ENCODE data around the gene GNG8. TPM values are rescaled to one million over a fixed set of nuclear protein-coding genes. Genes with fewer than 3 reads are reported as not detected.

The GNG8 gene
- polyA plus RNA-seq, 1 of the 3 experiments (the other 2 are of a cell fraction), result not detected

DNA sequence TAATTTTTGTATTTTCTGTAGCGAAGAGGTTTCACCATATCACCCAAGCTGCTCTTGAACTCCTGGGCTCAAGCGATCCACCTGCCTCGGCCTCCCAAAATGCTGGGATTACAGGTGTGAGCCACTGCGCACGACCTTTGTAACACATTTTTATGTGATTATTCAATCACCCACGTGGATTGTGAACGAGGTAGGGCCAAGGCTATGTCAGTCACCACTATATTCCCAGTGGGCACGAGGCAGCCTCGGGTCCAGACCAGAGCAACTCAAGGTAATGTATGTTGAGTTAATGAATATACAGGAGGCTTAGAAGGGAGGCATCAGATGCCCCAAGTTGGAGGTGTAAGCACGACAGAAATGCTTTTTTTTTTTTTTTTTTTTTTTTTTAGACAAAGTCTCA lies 20.0 kb downstream of the GNG8 start (continued):
- TF ChIP-seq CTCF (IDR thresholded peaks at IDR 0.05) (no peak), FOSL2 (IDR thresholded peaks at IDR 0.05; ENCODE audit: borderline replicate concordance, low read depth) (no peak), GABPA (IDR thresholded peaks at IDR 0.05; ENCODE audit: low read depth) (no peak)

DNA sequence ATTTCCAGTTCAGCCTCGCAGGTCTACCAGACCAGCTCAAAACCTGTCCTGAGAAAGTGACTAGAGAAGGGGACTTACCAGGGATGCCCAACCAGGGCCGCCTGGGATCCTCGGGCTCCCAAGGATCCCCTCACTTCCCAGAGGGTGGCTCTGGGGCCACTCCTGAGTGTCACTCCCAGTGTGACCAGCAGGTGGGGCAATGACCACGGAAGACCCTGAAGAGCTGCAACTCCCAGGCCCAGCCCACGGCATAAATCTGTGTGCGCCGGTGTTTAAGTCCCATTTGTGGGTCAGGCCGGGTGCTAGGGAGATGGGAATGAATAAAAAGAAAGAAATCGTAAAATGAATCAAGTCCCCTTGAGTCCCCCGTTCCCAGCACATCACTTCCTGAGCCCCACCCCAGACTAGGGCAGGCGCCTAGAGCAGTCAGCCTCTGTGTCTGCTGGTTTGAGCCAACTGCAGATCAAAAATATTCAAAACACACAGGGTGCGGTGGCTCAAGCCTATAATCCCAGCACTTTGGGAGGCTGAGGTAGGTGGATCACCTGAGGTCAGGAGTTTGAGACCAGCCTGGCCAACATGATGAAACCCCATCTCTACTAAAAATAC lies 21.8 kb downstream of the GNG8 start:
- TF ChIP-seq RAD21 (IDR thresholded peaks at IDR 0.05; ENCODE audit: low read length) (peak; percentile 92), USF2 (IDR thresholded peaks at IDR 0.05; ENCODE audit: borderline replicate concordance, low read depth, low read length) (no peak), SMC3 (IDR thresholded peaks at IDR 0.05; ENCODE audit: low read depth, low read length) (peak; percentile 92), CTCF (IDR thresholded peaks at IDR 0.05) (peak; percentile 84), SIN3A (IDR thresholded peaks at IDR 0.05; ENCODE audit: borderline replicate concordance, low read depth, low read length) (no peak), MAX (IDR thresholded peaks at IDR 0.05; ENCODE audit: low read depth) (no peak), TAF1 (IDR thresholded peaks at IDR 0.05; ENCODE audit: borderline replicate concordance, low read depth, low read length) (0 out of 2 replicates have a peak, but pooled peaks have one; percentile 18), TEAD4 (IDR thresholded peaks at IDR 0.05; ENCODE audit: borderline replicate concordance, insufficient read depth) (no peak), NRF1 (IDR thresholded peaks at IDR 0.05; ENCODE audit: low read depth, low read length) (no peak), REST (IDR thresholded peaks at IDR 0.05; ENCODE audit: low read depth, low read length) (no peak), NFIC (IDR thresholded peaks at IDR 0.05; ENCODE audit: borderline replicate concordance) (no peak), FOXM1 (IDR thresholded peaks at IDR 0.05; ENCODE audit: low read depth) (no peak)
- TF ChIP-seq, protein P1, sequence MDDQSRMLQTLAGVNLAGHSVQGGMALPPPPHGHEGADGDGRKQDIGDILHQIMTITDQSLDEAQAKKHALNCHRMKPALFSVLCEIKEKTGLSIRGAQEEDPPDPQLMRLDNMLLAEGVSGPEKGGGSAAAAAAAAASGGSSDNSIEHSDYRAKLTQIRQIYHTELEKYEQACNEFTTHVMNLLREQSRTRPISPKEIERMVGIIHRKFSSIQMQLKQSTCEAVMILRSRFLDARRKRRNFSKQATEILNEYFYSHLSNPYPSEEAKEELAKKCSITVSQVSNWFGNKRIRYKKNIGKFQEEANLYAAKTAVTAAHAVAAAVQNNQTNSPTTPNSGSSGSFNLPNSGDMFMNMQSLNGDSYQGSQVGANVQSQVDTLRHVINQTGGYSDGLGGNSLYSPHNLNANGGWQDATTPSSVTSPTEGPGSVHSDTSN (IDR thresholded peaks at IDR 0.05), result no peak
- peaks cover 0 to 28% of the 10 kb centered on the region in 2 experiments; a peak in 2 of 4 replicates for H3K4me1 ChIP-seq (ENCODE audit: control insufficient read depth in 1 of 2, insufficient read depth in 2 of 2, low read depth in 1 of 2, low read length in 1 of 2)
- ChIA-PET POLR2A (interaction anchor here (0.9 to 1.8 kb wide), 7 partner anchors 9 to 48 kb away, joined by 3 to 10 read pairs (median 4); partner anchors contain the start of genes CALM3, DACT3 and GNG8), CTCF (interaction anchor here (0.6 to 23.7 kb wide), 37 partner anchors 11 to 870 kb away, joined by 3 to 471 read pairs (median 4); partner anchors contain the start of genes CALM3, DACT3, FKRP and KPTN)
- peak overlapping the region in 1 of 2 experiments; percentile 8; a peak in 1 of 4 replicates for H3K4me3 ChIP-seq (ENCODE audit: low read depth in 2 of 2, low read length in 1 of 2)
- peak overlapping the region in 1 of 2 experiments; percentile 31; a peak in 1 of 4 replicates for H3K27ac ChIP-seq (ENCODE audit: low read depth in 2 of 2, low read length in 1 of 2)
- peaks cover 2 to 16% of the 10 kb centered on the region in 2 experiments for H3K36me3 ChIP-seq (replicated peaks in 1 of 2; ENCODE audit: control insufficient read depth in 1 of 2, insufficient read depth in 2 of 2, low read length in 1 of 2)
- no peaks in the 10 kb centered on the region for H3K9me3 ChIP-seq
- H3K27me3 ChIP-seq (ENCODE audit: insufficient read depth), result no peaks in the 10 kb centered on the region
- peak; percentile 91 for DNase-seq
- H3K9ac ChIP-seq, result no peak overlapping the region
- H3K9me2 ChIP-seq, result no peaks in the 10 kb centered on the region
- H4K20me1 ChIP-seq (ENCODE audit: insufficient read depth), result no peaks in the 10 kb centered on the region
- WGBS (ENCODE audit: low lambda C conversion rate), result 16% methylated on average over 10 of the region's 12 CpGs
- no peak overlapping the region for H2AFZ ChIP-seq (ENCODE audit: low read depth)
- H3K79me2 ChIP-seq (ENCODE audit: insufficient read depth), result no peaks in the 10 kb centered on the region
- H3F3A ChIP-seq (replicated peaks; ENCODE audit: insufficient read depth), result peaks cover 7% of the 10 kb centered on the region
- H3K4me2 ChIP-seq, result no peak overlapping the region
